ENCODE measurements around the gene EXTL2.

DNA sequence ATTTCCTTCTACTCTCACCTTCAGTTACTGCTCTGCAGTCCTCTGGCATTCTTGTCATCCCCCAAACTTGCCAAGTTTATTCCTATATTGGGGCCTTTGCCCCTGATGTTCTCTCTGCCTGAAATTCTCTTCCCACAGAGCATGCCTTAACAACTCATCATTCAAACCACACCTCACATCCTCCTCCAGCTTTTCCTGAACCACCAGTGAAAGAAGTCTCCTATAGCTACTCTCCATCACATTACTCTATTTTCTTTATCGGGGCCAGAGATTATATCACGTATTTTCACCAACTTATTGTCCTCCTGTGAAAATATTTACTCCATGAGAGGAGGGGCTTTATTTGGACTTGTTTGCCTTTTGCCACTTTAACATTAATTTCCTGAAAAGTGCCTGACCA, 32.1 kb downstream of the EXTL2 start:
- TF ChIP-seq, protein P1, sequence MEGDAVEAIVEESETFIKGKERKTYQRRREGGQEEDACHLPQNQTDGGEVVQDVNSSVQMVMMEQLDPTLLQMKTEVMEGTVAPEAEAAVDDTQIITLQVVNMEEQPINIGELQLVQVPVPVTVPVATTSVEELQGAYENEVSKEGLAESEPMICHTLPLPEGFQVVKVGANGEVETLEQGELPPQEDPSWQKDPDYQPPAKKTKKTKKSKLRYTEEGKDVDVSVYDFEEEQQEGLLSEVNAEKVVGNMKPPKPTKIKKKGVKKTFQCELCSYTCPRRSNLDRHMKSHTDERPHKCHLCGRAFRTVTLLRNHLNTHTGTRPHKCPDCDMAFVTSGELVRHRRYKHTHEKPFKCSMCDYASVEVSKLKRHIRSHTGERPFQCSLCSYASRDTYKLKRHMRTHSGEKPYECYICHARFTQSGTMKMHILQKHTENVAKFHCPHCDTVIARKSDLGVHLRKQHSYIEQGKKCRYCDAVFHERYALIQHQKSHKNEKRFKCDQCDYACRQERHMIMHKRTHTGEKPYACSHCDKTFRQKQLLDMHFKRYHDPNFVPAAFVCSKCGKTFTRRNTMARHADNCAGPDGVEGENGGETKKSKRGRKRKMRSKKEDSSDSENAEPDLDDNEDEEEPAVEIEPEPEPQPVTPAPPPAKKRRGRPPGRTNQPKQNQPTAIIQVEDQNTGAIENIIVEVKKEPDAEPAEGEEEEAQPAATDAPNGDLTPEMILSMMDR (conservative IDR thresholded peaks at IDR 0.05; ENCODE audit: low read depth in 2 of 2), result no peak
- no peak for TF ChIP-seq STAT1 (IDR thresholded peaks at IDR 0.05; ENCODE audit: unreplicated experiment)
- TF ChIP-seq EZH2 (IDR thresholded peaks at IDR 0.05; ENCODE audit: low read depth, unreplicated experiment), result no peak
- TF ChIP-seq, protein P2, sequence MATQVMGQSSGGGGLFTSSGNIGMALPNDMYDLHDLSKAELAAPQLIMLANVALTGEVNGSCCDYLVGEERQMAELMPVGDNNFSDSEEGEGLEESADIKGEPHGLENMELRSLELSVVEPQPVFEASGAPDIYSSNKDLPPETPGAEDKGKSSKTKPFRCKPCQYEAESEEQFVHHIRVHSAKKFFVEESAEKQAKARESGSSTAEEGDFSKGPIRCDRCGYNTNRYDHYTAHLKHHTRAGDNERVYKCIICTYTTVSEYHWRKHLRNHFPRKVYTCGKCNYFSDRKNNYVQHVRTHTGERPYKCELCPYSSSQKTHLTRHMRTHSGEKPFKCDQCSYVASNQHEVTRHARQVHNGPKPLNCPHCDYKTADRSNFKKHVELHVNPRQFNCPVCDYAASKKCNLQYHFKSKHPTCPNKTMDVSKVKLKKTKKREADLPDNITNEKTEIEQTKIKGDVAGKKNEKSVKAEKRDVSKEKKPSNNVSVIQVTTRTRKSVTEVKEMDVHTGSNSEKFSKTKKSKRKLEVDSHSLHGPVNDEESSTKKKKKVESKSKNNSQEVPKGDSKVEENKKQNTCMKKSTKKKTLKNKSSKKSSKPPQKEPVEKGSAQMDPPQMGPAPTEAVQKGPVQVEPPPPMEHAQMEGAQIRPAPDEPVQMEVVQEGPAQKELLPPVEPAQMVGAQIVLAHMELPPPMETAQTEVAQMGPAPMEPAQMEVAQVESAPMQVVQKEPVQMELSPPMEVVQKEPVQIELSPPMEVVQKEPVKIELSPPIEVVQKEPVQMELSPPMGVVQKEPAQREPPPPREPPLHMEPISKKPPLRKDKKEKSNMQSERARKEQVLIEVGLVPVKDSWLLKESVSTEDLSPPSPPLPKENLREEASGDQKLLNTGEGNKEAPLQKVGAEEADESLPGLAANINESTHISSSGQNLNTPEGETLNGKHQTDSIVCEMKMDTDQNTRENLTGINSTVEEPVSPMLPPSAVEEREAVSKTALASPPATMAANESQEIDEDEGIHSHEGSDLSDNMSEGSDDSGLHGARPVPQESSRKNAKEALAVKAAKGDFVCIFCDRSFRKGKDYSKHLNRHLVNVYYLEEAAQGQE (IDR thresholded peaks at IDR 0.05; ENCODE audit: unreplicated experiment), result no peak
- no peak for TF ChIP-seq ZNF331 (CRISPR knock-in tag; IDR thresholded peaks at IDR 0.05; ENCODE audit: low read depth)
- no peak for TF ChIP-seq EZH2phosphoT487 (IDR thresholded peaks at IDR 0.05; ENCODE audit: unreplicated experiment)
- TF ChIP-seq CREB1 (CRISPR knock-in tag; IDR thresholded peaks at IDR 0.05; ENCODE audit: low read depth), result no peak
- no peak for TF ChIP-seq POLR2AphosphoS5 (IDR thresholded peaks at IDR 0.05; ENCODE audit: low read depth)
- TF ChIP-seq NANOG (IDR thresholded peaks at IDR 0.05; ENCODE audit: borderline replicate concordance), result no peak
- TF ChIP-seq JUNB (IDR thresholded peaks at IDR 0.05; ENCODE audit: unreplicated experiment), result no peak
